Fibroblast of skin of scalp (primary cell): ENCODE measurements around the gene STAP1.
"Not testable (repeated sequence)": the region's sequence is repeated elsewhere in the genome, so short reads cannot be mapped to it uniquely, and the experiment has no call there.

Source experiments
- DNase-seq: peaks from one replicate; pipeline ENCODE4 v3.0.0-alpha.2; 2013

The STAP1 gene

DNA sequence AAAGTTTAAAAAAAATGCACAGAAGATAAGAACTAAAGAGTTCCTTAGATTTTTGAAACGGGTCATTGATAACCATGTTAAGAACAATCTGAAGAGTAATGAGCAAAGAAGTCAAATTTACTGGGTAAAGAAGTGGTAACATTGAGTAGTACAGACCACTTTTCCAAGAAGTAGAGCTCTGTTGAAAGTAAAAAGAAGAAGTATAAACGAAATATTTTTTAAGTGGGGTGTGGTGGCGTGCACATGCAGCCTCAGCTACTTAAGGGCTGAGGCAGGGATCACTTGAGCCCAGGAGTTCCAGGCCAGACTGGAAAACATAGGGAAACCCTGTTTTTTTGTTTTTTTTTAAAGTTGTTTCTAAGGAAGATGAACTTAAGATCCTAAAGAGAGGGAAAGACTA, 74.0 kb downstream of the STAP1 start:
- DNase-seq = no peak

GRCh38 chr4:67634741-67635140, 76.2 kb downstream of the STAP1 start:
- DNase-seq = no peak

GRCh38 chr4:67635331-67635730, 76.8 kb downstream of the STAP1 start:
- no peak for DNase-seq

DNA sequence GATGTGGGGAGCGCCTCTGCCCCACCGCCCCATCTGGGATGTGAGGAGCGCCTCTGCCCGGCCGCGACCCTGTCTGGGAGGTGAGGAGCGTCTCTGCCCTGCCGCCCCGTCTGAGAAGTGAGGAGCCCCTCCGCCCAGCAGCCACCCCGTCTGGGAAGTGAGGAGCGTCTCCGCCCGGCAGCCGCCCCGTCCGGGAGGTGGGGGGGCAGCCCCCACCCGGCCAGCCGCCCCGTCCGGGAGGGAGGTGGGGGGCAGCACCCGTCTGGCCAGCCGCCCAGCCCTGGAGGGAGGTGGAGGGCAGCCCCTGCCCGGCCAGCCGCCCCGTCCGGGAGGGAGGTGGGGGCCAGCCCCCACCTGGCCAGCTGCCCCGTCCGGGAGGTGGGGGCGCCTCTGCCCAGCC, 78.5 kb downstream of the STAP1 start:
- not testable (repeated sequence) for DNase-seq

DNA sequence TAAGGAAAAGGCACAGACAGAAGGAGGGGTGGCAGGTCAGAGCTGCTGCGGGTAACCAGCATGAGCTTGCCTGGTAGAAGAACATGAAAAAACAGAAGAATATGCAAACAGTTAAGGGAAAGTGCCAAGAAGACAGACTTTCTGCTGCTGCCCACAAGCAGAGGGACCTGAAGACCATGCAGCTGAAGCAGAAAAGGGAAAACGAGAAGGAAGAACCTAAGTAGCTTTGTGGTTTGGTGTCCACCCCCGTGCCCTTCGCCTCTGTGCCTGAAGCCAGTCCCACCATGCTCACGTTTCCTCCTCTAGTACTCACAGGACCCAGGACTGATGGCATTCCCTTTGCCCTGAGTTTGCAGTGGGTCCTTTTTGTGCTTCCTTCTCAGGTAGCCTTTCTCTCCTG, 79.6 kb downstream of the STAP1 start:
- DNase-seq = no peak

GRCh38 chr4:67651536-67651935, 93.0 kb downstream of the STAP1 start:
- no peak for DNase-seq
